HepG2 (cell line): ENCODE data around the gene VPS4A. TPM values are rescaled to one million over a fixed set of nuclear protein-coding genes. Genes with fewer than 3 reads are reported as not detected.

Experiments
- ATRX ChIP-seq: sonication (generic); formaldehyde crosslinking; IDR thresholded peaks from 2 replicates; pipeline ENCODE4 v1.4.0; 2020; ENCODE audit warnings: missing genetic modification reagents, borderline replicate concordance
- BHLHE40 ChIP-seq: IDR thresholded peaks from 2 replicates; pipeline ENCODE4 v1.6.1; 2011; ENCODE audit warnings: low read length, improper control_type of control experiment
- FOXA3 ChIP-seq: IDR thresholded peaks from 2 replicates; pipeline ENCODE4 v1.6.1; 2016; ENCODE audit warnings: missing genetic modification reagents, missing compliant biosample characterization
- ISL2 ChIP-seq: sonication (generic); formaldehyde crosslinking; IDR thresholded peaks from 2 replicates; pipeline ENCODE4 v1.5.0; 2020; ENCODE audit warnings: missing genetic modification reagents
- NR1H2 ChIP-seq: sonication (generic); formaldehyde crosslinking; IDR thresholded peaks from 2 replicates; pipeline ENCODE4 v1.8.1; 2022; ENCODE audit warnings: low read depth, missing genetic modification reagents, borderline replicate concordance
- SUZ12 ChIP-seq: fragments of 150-350 bp; IDR thresholded peaks from 2 replicates; pipeline ENCODE4 v1.6.1; 2014; ENCODE audit warnings: low read depth, low read length
- TP53 ChIP-seq: sonication (generic); formaldehyde crosslinking; conservative IDR thresholded peaks from 2 replicates; pipeline ENCODE4 v1.4.0; 2020; ENCODE audit warnings: missing genetic modification reagents
- ZFAT ChIP-seq: sonication (generic); formaldehyde crosslinking; conservative IDR thresholded peaks from 2 replicates; pipeline ENCODE4 v1.8.1; 2023; ENCODE audit warnings: missing genetic modification reagents, inconsistent platforms
- ZKSCAN5 ChIP-seq: sonication (generic); formaldehyde crosslinking; IDR thresholded peaks from 2 replicates; pipeline ENCODE4 v1.5.1; 2020; ENCODE audit warnings: mild to moderate bottlenecking, missing genetic modification reagents
- ZNF501 ChIP-seq: sonication (generic); formaldehyde crosslinking; IDR thresholded peaks from 2 replicates; pipeline ENCODE4 v1.5.1; 2020; ENCODE audit warnings: mild to moderate bottlenecking, moderate library complexity, missing genetic modification reagents
- ZNF605 ChIP-seq: sonication (generic); formaldehyde crosslinking; IDR thresholded peaks from 2 replicates; pipeline ENCODE4 v1.8.0; 2022; ENCODE audit warnings: mild to moderate bottlenecking, missing genetic modification reagents
- ZNF672 ChIP-seq: sonication (generic); formaldehyde crosslinking; IDR thresholded peaks from 2 replicates; pipeline ENCODE4 v1.8.1; 2022; ENCODE audit warnings: missing genetic modification reagents
- ZNF766 ChIP-seq: sonication (generic); formaldehyde crosslinking; IDR thresholded peaks from 2 replicates; pipeline ENCODE4 v1.5.0; 2020; ENCODE audit warnings: missing genetic modification reagents, borderline replicate concordance
- ZNF775 ChIP-seq: sonication (generic); formaldehyde crosslinking; IDR thresholded peaks from 2 replicates; pipeline ENCODE4 v1.4.0; 2020; ENCODE audit warnings: missing genetic modification reagents, mild to moderate bottlenecking, moderate library complexity, borderline replicate concordance
- ZNF781 ChIP-seq: sonication (generic); formaldehyde crosslinking; IDR thresholded peaks from 2 replicates; pipeline ENCODE4 v1.5.1; 2020; ENCODE audit warnings: borderline replicate concordance, mild to moderate bottlenecking, missing genetic modification reagents; ENCODE audit errors: not compliant biosample characterization
- polyA plus RNA-seq, 8 experiments: library from polyadenylated mRNA; depleted of rRNA in 3 of 8; stranded (reverse) in 7 of 8; unstranded in 1 of 8; fragments of >200 nt; fragmentation: Illumina TruSeq in 4 of 8; extraction: Trizol in 4 of 8; gene quantifications; 2 replicates each; pipeline versions ENCODE4 v1.2.1 to v1.2.3, GENCODE V29; 2011 to 2016; ENCODE audit warnings: low read depth in 4 of 8, missing spikeins in 1 of 8, mixed read lengths in 1 of 8; ENCODE audit not compliant: insufficient read depth in 1 of 8
- total RNA-seq, 5 experiments: library from RNA; depleted of rRNA; stranded (reverse); fragments of >200 nt; fragmentation: Illumina TruSeq; extraction: Trizol; gene quantifications; 2 replicates each; pipeline ENCODE4 v1.2.3, GENCODE V29; 2016; ENCODE audit warnings: low read depth in 1 of 5
- TF ChIP-seq, protein P1 (sequence below): sonication (generic); formaldehyde crosslinking; IDR thresholded peaks from 2 replicates; pipeline ENCODE4 v1.4.0; 2020; ENCODE audit warnings: mild to moderate bottlenecking, missing genetic modification reagents
- TF ChIP-seq, protein P2 (sequence below), 2 experiments: sonication (generic) in 1 of 2; formaldehyde crosslinking in 1 of 2; IDR thresholded peaks; 2 replicates each; pipeline versions ENCODE4 v1.4.0 to v1.6.1; 2018 to 2020; ENCODE audit warnings: missing genetic modification reagents in 2 of 2, borderline replicate concordance in 1 of 2, low read depth in 1 of 2, mild to moderate bottlenecking in 1 of 2, missing biosample characterization in 1 of 2
- TF ChIP-seq, protein P3 (sequence below): sonication (generic); formaldehyde crosslinking; IDR thresholded peaks from 2 replicates; pipeline ENCODE4 v1.8.0; 2022; ENCODE audit warnings: mild to moderate bottlenecking, missing genetic modification reagents, moderate library complexity
- TF ChIP-seq, protein P4 (sequence below): IDR thresholded peaks from 2 replicates; pipeline ENCODE4 v1.6.1; 2016
- TF ChIP-seq, protein P5 (sequence below): sonication (generic); formaldehyde crosslinking; IDR thresholded peaks from 2 replicates; pipeline ENCODE4 v1.4.0; 2020; ENCODE audit warnings: missing genetic modification reagents, mild to moderate bottlenecking, borderline replicate concordance

Gene VPS4A
- total and polyA plus RNA-seq, 2 of the 13 experiments (the other 11 are each of a cell fraction or from before 2014, with no cell fraction given): 13.2 to 27.9 TPM

DNA sequence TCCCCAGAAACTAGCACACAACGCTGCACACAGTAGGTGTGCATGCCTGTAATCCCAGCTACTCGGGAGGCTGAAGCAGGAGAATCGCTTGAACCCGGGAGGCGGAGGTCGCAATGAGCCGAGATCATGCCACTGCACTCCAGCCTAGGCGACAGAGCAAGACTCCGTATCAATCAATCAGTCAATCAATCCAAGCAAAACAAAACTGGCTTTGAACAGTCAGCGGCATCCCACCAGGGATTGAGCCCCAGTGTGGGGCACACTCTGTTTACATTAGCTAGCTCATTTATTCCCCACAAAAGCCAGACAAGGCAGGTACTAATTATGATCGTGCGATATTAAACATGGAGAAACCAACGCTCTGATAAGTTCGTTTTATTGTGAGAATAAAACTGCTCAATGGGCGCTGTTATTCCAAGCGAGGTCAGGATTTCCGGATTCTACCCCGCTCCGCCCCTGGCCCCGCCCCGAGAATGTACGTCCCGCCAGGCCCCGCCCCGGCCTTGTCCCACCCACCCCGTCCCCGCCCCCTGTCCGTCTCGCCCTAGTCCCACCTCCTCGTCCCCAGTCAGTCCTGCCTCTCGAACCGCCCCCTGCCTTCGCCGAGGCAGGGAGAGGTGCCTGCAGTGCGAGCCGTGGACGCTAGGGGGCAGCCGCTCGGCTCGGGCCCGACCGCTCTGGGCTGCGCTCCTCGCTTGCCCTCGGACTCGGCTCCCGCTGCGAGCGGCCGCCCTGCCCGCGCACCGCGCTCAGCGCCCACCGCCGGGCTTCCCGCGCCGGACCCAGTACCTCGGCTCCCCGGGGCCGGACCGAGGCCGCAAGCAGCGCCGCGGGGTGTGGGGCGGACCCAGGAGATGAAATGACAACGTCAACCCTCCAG lies at the start of gene VPS4A (continued):
- TF ChIP-seq, protein P1, sequence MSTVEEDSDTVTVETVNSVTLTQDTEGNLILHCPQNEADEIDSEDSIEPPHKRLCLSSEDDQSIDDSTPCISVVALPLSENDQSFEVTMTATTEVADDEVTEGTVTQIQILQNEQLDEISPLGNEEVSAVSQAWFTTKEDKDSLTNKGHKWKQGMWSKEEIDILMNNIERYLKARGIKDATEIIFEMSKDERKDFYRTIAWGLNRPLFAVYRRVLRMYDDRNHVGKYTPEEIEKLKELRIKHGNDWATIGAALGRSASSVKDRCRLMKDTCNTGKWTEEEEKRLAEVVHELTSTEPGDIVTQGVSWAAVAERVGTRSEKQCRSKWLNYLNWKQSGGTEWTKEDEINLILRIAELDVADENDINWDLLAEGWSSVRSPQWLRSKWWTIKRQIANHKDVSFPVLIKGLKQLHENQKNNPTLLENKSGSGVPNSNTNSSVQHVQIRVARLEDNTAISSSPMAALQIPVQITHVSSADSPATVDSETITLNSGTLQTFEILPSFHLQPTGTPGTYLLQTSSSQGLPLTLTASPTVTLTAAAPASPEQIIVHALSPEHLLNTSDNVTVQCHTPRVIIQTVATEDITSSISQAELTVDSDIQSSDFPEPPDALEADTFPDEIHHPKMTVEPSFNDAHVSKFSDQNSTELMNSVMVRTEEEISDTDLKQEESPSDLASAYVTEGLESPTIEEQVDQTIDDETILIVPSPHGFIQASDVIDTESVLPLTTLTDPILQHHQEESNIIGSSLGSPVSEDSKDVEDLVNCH: 0 out of 2 replicates have a peak, but pooled peaks have one; percentile 28
- no peak for TF ChIP-seq ISL2 (CRISPR knock-in tag)
- TF ChIP-seq ZNF672 (CRISPR knock-in tag): 0 out of 2 replicates have a peak, but pooled peaks have one; percentile 82
- no peak for TF ChIP-seq ZNF781 (CRISPR knock-in tag)
- peak; percentile 44 for TF ChIP-seq FOXA3 (CRISPR knock-in tag)
- TF ChIP-seq, protein P2, sequence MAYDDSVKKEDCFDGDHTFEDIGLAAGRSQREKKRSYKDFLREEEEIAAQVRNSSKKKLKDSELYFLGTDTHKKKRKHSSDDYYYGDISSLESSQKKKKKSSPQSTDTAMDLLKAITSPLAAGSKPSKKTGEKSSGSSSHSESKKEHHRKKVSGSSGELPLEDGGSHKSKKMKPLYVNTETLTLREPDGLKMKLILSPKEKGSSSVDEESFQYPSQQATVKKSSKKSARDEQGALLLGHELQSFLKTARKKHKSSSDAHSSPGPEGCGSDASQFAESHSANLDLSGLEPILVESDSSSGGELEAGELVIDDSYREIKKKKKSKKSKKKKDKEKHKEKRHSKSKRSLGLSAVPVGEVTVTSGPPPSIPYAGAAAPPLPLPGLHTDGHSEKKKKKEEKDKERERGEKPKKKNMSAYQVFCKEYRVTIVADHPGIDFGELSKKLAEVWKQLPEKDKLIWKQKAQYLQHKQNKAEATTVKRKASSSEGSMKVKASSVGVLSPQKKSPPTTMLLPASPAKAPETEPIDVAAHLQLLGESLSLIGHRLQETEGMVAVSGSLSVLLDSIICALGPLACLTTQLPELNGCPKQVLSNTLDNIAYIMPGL (CRISPR knock-in tag; IDR thresholded peaks at IDR 0.05; ENCODE audit: borderline replicate concordance in 1 of 2, low read depth in 1 of 2): peak; percentile 81 to 89
- TF ChIP-seq, protein P3, sequence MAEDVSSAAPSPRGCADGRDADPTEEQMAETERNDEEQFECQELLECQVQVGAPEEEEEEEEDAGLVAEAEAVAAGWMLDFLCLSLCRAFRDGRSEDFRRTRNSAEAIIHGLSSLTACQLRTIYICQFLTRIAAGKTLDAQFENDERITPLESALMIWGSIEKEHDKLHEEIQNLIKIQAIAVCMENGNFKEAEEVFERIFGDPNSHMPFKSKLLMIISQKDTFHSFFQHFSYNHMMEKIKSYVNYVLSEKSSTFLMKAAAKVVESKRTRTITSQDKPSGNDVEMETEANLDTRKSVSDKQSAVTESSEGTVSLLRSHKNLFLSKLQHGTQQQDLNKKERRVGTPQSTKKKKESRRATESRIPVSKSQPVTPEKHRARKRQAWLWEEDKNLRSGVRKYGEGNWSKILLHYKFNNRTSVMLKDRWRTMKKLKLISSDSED (CRISPR knock-in tag): 0 out of 2 replicates have a peak, but pooled peaks have one; percentile 45
- TF ChIP-seq BHLHE40: peak; percentile 45; the same call in 1 of the 2 replicates
- no peak for TF ChIP-seq ZNF775 (CRISPR knock-in tag)
- no peak for TF ChIP-seq ZNF605 (CRISPR knock-in tag)
- peak; percentile 68 for TF ChIP-seq ZNF501 (CRISPR knock-in tag)
- TF ChIP-seq, protein P4, sequence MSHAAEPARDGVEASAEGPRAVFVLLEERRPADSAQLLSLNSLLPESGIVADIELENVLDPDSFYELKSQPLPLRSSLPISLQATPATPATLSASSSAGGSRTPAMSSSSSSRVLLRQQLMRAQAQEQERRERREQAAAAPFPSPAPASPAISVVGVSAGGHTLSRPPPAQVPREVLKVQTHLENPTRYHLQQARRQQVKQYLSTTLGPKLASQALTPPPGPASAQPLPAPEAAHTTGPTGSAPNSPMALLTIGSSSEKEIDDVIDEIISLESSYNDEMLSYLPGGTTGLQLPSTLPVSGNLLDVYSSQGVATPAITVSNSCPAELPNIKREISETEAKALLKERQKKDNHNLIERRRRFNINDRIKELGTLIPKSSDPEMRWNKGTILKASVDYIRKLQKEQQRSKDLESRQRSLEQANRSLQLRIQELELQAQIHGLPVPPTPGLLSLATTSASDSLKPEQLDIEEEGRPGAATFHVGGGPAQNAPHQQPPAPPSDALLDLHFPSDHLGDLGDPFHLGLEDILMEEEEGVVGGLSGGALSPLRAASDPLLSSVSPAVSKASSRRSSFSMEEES: 0 out of 2 replicates have a peak, but pooled peaks have one; percentile 11
- TF ChIP-seq ZNF766 (CRISPR knock-in tag): peak; percentile 74; the same call in 1 of the 2 replicates
- no peak for TF ChIP-seq TP53 (CRISPR knock-in tag)
- no peak for TF ChIP-seq ZKSCAN5 (CRISPR knock-in tag)
- TF ChIP-seq ZFAT: no peak
- no peak for TF ChIP-seq ATRX (CRISPR knock-in tag)
- TF ChIP-seq NR1H2 (CRISPR knock-in tag): no peak
- TF ChIP-seq SUZ12: no peak
- TF ChIP-seq, protein P5, sequence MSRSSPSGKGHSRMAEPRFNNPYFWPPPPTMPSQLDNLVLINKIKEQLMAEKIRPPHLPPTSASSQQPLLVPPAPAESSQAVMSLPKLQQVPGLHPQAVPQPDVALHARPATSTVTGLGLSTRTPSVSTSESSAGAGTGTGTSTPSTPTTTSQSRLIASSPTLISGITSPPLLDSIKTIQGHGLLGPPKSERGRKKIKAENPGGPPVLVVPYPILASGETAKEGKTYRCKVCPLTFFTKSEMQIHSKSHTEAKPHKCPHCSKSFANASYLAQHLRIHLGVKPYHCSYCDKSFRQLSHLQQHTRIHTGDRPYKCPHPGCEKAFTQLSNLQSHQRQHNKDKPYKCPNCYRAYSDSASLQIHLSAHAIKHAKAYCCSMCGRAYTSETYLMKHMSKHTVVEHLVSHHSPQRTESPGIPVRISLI: no peak
